ENCODE data around the gene ANK2.

DNA sequence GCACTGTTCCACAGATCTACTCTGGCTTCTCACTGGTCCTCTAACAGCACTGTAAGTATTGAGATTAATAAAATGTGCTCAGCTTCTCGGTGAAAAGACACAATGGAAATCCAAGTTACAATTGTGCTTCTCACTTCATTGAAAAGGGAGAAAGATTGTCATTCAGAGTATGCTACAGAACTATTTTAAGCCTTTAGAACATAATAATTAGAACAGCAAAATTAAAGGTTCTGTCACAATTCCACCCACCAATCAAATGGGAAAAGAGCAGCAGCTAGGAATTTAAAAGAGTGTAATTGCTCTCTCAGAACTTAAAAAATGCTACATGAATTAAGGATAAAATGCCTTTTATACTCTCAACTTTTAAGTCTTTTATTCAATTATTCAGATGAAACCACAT, 329.4 kb downstream of the ANK2 start:
- TF ChIP-seq, protein P1, sequence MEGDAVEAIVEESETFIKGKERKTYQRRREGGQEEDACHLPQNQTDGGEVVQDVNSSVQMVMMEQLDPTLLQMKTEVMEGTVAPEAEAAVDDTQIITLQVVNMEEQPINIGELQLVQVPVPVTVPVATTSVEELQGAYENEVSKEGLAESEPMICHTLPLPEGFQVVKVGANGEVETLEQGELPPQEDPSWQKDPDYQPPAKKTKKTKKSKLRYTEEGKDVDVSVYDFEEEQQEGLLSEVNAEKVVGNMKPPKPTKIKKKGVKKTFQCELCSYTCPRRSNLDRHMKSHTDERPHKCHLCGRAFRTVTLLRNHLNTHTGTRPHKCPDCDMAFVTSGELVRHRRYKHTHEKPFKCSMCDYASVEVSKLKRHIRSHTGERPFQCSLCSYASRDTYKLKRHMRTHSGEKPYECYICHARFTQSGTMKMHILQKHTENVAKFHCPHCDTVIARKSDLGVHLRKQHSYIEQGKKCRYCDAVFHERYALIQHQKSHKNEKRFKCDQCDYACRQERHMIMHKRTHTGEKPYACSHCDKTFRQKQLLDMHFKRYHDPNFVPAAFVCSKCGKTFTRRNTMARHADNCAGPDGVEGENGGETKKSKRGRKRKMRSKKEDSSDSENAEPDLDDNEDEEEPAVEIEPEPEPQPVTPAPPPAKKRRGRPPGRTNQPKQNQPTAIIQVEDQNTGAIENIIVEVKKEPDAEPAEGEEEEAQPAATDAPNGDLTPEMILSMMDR (IDR thresholded peaks at IDR 0.05), result no peak
- no peak for TF ChIP-seq POLR2AphosphoS5 (IDR thresholded peaks at IDR 0.05)
- TF ChIP-seq EP300 (IDR thresholded peaks at IDR 0.05; ENCODE audit: low read depth), result no peak
- no peak for TF ChIP-seq POLR2A (IDR thresholded peaks at IDR 0.05)
